NT2/D1 (cell line): ENCODE data around the gene CRYBG1.

Experiments
- DNase-seq: peaks from one replicate; pipeline ENCODE4 v3.0.0-alpha.2; 2011; ENCODE audit warnings: low read depth, low spot score
- H3K27me3 ChIP-seq: 2 replicates; pipeline ENCODE4 v1.6.0; 2011; ENCODE audit warnings: mild to moderate bottlenecking; ENCODE audit not compliant: insufficient read length, insufficient read depth
- H3K36me3 ChIP-seq: 2 replicates; pipeline ENCODE4 v1.6.1; 2011; ENCODE audit warnings: mild to moderate bottlenecking, low read length, mixed read lengths; ENCODE audit not compliant: insufficient read depth, insufficient read length
- H3K4me1 ChIP-seq: 2 replicates; pipeline ENCODE4 v1.5.1; 2011; ENCODE audit not compliant: insufficient read depth, insufficient read length
- H3K4me3 ChIP-seq: 2 replicates; pipeline ENCODE4 v1.5.1; 2011; ENCODE audit warnings: low read depth; ENCODE audit not compliant: insufficient read length
- H3K9ac ChIP-seq: 2 replicates; pipeline ENCODE4 v1.6.0; 2011; ENCODE audit warnings: low read depth; ENCODE audit not compliant: insufficient read length
- H3K9me3 ChIP-seq: 2 replicates; pipeline ENCODE4 v1.5.1; 2011; ENCODE audit warnings: mild to moderate bottlenecking, low read length; ENCODE audit not compliant: insufficient read depth
- SUZ12 ChIP-seq: IDR thresholded peaks from 2 replicates; pipeline ENCODE4 v1.6.1; 2011; ENCODE audit not compliant: insufficient read length, insufficient read depth; ENCODE audit errors: extremely low read depth
- YY1 ChIP-seq: IDR thresholded peaks from 2 replicates; pipeline ENCODE4 v1.6.1; 2011; ENCODE audit not compliant: insufficient read length, insufficient read depth
- ZNF274 ChIP-seq: IDR thresholded peaks from 2 replicates; pipeline ENCODE4 v1.6.1; 2011; ENCODE audit warnings: mild to moderate bottlenecking, low read depth, low read length

The CRYBG1 gene

GRCh38 chr6:106360410-106360988 lies at the start of gene CRYBG1:
TSS of gene CRYBG1 (plus strand) at chr6:106360717. CDS start at chr6:106360909, 192 bp downstream.
- DNase-seq = peak; percentile 44
- TF ChIP-seq SUZ12 (no peak), YY1 (peak; percentile 24)

GRCh38 chr6:106315765-106316374 lies 44.6 kb upstream of the CRYBG1 start:
- no peaks in the 10 kb centered on the region for H3K27me3 ChIP-seq
- TF ChIP-seq SUZ12 (no peak), YY1 (no peak), ZNF274 (no peak)
- H3K9me3 ChIP-seq = no peaks in the 10 kb centered on the region
- no peak for DNase-seq
- H3K36me3 ChIP-seq = peaks cover 28% of the 10 kb centered on the region
- H3K4me3 ChIP-seq = no peak overlapping the region
- no peaks in the 10 kb centered on the region for H3K4me1 ChIP-seq
- H3K9ac ChIP-seq = no peak overlapping the region

More at GRCh38 chr6:106360410-106360988, at the start of gene CRYBG1:
- Histone ChIP-seq H3K36me3 (no peaks in the 10 kb centered on the region), H3K4me3 (peak within 1 kb of the TSS; percentile 53), H3K9ac (peak within 1 kb of the TSS; percentile 57), H3K27me3 (peaks cover 28% of the 10 kb centered on the region), H3K4me1 (no peaks in the 10 kb centered on the region), H3K9me3 (no peaks in the 10 kb centered on the region)

GRCh38 chr6:106316375-106316766 lies 44.1 kb upstream of the CRYBG1 start:
- Histone ChIP-seq H3K9ac (no peak overlapping the region), H3K27me3 (no peaks in the 10 kb centered on the region), H3K36me3 (peaks cover 28% of the 10 kb centered on the region), H3K4me1 (no peaks in the 10 kb centered on the region), H3K9me3 (no peaks in the 10 kb centered on the region), H3K4me3 (no peak overlapping the region)
- no peak for DNase-seq
- no peak for TF ChIP-seq ZNF274
- no peak for TF ChIP-seq YY1
- no peak for TF ChIP-seq SUZ12

- H3K9me3 ChIP-seq = no peaks in the 10 kb centered on the region
- TF ChIP-seq SUZ12 (no peak), ZNF274 (no peak), YY1 (no peak)
- no peaks in the 10 kb centered on the region for H3K27me3 ChIP-seq
- H3K36me3 ChIP-seq = peaks cover 35% of the 10 kb centered on the region
- no peak overlapping the region for H3K4me3 ChIP-seq
- no peak overlapping the region for H3K9ac ChIP-seq
- no peaks in the 10 kb centered on the region for H3K4me1 ChIP-seq
- no peak for DNase-seq
These were observed 42.5 kb upstream of the CRYBG1 start for GRCh38 chr6:106318061-106318460.

GRCh38 chr6:106318851-106319250 lies 41.7 kb upstream of the CRYBG1 start:
- TF ChIP-seq ZNF274 = no peak
- no peak for TF ChIP-seq SUZ12
- TF ChIP-seq YY1 = no peak
- no peak for DNase-seq
- Histone ChIP-seq H3K4me1 (no peaks in the 10 kb centered on the region), H3K9me3 (no peaks in the 10 kb centered on the region), H3K36me3 (peaks cover 34% of the 10 kb centered on the region), H3K27me3 (no peaks in the 10 kb centered on the region), H3K9ac (no peak overlapping the region), H3K4me3 (no peak overlapping the region)

GRCh38 chr6:106321940-106322339 lies 38.6 kb upstream of the CRYBG1 start:
- Histone ChIP-seq H3K4me1 (no peaks in the 10 kb centered on the region), H3K36me3 (peaks cover 13% of the 10 kb centered on the region), H3K4me3 (no peak overlapping the region), H3K9me3 (no peaks in the 10 kb centered on the region), H3K9ac (no peak overlapping the region), H3K27me3 (no peaks in the 10 kb centered on the region)
- DNase-seq = no peak
- TF ChIP-seq ZNF274 = no peak
- no peak for TF ChIP-seq SUZ12
- no peak for TF ChIP-seq YY1

GRCh38 chr6:106324726-106325335 lies 35.7 kb upstream of the CRYBG1 start:
- Histone ChIP-seq H3K9me3 (no peaks in the 10 kb centered on the region), H3K36me3 (peaks cover 13% of the 10 kb centered on the region), H3K4me1 (no peaks in the 10 kb centered on the region), H3K9ac (peak overlapping the region; percentile 83), H3K4me3 (peak overlapping the region; percentile 86), H3K27me3 (no peaks in the 10 kb centered on the region)
- no peak for TF ChIP-seq SUZ12
- TF ChIP-seq ZNF274 = no peak
- TF ChIP-seq YY1 = no peak
- no peak for DNase-seq
